GM04503 (cell line): ENCODE data around the gene FSD1.
"Not testable (repeated sequence)": the region's sequence is repeated elsewhere in the genome, so short reads cannot be mapped to it uniquely, and the experiment has no call there.

Source experiments
- DNase-seq: peaks from one replicate; pipeline ENCODE4 v3.0.0-alpha.2; 2012; ENCODE audit warnings: low read depth

Gene FSD1

GRCh38 chr19:4319067-4319718, 14.8 kb downstream of the FSD1 start:
- no peak for DNase-seq

- DNase-seq = no peak
Observed at GRCh38 chr19:4320419-4320818, 16.0 kb downstream of the FSD1 start.

GRCh38 chr19:4322942-4323665, 18.7 kb downstream of the FSD1 start:
- no peak for DNase-seq

- DNase-seq = no peak
Observed at GRCh38 chr19:4323692-4324091, 19.3 kb downstream of the FSD1 start.

GRCh38 chr19:4324228-4324627, 19.8 kb downstream of the FSD1 start:
- no peak for DNase-seq

- DNase-seq = no peak
Observed at GRCh38 chr19:4326215-4326836, 21.9 kb downstream of the FSD1 start.

GRCh38 chr19:4326837-4327251, 22.4 kb downstream of the FSD1 start:
- no peak for DNase-seq

GRCh38 chr19:4327252-4327876, 23.0 kb downstream of the FSD1 start:
- DNase-seq = no peak

GRCh38 chr19:4327877-4328242, 23.5 kb downstream of the FSD1 start:
- DNase-seq = no peak

GRCh38 chr19:4328243-4328990, 24.0 kb downstream of the FSD1 start:
- DNase-seq = no peak

- not testable (repeated sequence) for DNase-seq
Observed at GRCh38 chr19:4328991-4329681, 24.7 kb downstream of the FSD1 start.

- DNase-seq = no peak
Observed at GRCh38 chr19:4329858-4330257, 25.5 kb downstream of the FSD1 start.

- no peak for DNase-seq
Observed at GRCh38 chr19:4334929-4335570, 30.7 kb downstream of the FSD1 start.

- DNase-seq = no peak
Observed at GRCh38 chr19:4337906-4338440, 33.6 kb downstream of the FSD1 start.

GRCh38 chr19:4338441-4339355, 34.3 kb downstream of the FSD1 start, which contains the start of gene STAP2:
Gene STAP2 (minus strand): TSS chr19:4338827. CDS start chr19:4338753, 74 bp downstream.
- DNase-seq = no peak

GRCh38 chr19:4342314-4342614, 37.9 kb downstream of the FSD1 start:
- DNase-seq = no peak

GRCh38 chr19:4342615-4343369, 38.4 kb downstream of the FSD1 start:
- peak; percentile 100 for DNase-seq

- peak; percentile 39 for DNase-seq
Observed at GRCh38 chr19:4343370-4344307, 39.2 kb downstream of the FSD1 start, which contains the start of gene MPND. Gene MPND (plus strand): TSS chr19:4343562. CDS start chr19:4343594, 32 bp downstream.
